Liver (tissue), 3 donors: ENCODE measurements around the gene RAPH1.

Source experiments
- ATF3 ChIP-seq: IDR thresholded peaks from 2 replicates; pipeline ENCODE4 v1.6.1; 2016; ENCODE audit warnings: antibody characterized with exemption
- CTCF ChIP-seq: fragments of 150-350 bp; IDR thresholded peaks from 2 replicates; pipeline ENCODE4 v1.5.1; 2017; ENCODE audit warnings: improper control_type of control experiment, low read depth, low read length; ENCODE audit not compliant: missing input control
- EGR1 ChIP-seq, 2 donors: IDR thresholded peaks; 2 replicates each; pipeline ENCODE4 v1.6.1; 2016 to 2018; ENCODE audit warnings: antibody characterized with exemption in 2 of 2, low read depth in 2 of 2
- HNF4A ChIP-seq, 2 donors: conservative IDR thresholded peaks; 2 replicates each; pipeline ENCODE4 v1.6.1; 2016; ENCODE audit warnings: antibody characterized with exemption in 2 of 2, mild to moderate bottlenecking in 2 of 2
- SP1 ChIP-seq: IDR thresholded peaks from 2 replicates; pipeline ENCODE4 v1.6.1; 2018; ENCODE audit warnings: antibody characterized with exemption, mild to moderate bottlenecking
- TAF1 ChIP-seq: conservative IDR thresholded peaks from 2 replicates; pipeline ENCODE4 v1.6.1; 2016; ENCODE audit warnings: antibody characterized with exemption, mild to moderate bottlenecking
- TF ChIP-seq, protein P1 (sequence below): IDR thresholded peaks from 2 replicates; pipeline ENCODE4 v1.6.1; 2016; ENCODE audit warnings: antibody characterized with exemption, mild to moderate bottlenecking
- TF ChIP-seq, protein P2 (sequence below): IDR thresholded peaks from 2 replicates; pipeline ENCODE4 v1.6.1; 2016; ENCODE audit warnings: antibody characterized with exemption
- donor health status: healthy.
- donor health status: healthy.

DNA sequence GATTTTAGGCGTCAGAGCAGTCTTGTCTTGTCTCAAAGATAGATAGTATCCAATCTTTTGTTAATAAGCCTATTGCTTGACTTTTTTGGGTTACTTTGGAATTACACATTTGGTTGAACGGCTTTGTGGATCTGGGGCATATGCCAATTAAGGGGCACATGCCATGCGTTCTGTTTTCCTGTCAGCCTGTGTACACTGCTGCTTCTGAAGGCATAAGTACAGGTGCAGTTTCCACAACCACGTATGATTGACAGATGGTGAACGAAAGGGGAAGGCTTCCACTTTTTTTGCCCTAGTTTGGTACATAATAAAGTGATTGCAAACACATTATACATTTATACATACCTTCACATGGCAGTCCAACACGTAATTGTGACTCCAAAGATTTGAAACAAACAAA, 102.3 kb downstream of the RAPH1 start:
- TF ChIP-seq CTCF (no peak), EGR1 (IDR thresholded peaks at IDR 0.05; ENCODE audit: low read depth in 2 of 2) (no peak), TAF1 (no peak), HNF4A (conservative IDR thresholded peaks at IDR 0.05) (no peak), SP1 (no peak), ATF3 (no peak)
- TF ChIP-seq, protein P1, sequence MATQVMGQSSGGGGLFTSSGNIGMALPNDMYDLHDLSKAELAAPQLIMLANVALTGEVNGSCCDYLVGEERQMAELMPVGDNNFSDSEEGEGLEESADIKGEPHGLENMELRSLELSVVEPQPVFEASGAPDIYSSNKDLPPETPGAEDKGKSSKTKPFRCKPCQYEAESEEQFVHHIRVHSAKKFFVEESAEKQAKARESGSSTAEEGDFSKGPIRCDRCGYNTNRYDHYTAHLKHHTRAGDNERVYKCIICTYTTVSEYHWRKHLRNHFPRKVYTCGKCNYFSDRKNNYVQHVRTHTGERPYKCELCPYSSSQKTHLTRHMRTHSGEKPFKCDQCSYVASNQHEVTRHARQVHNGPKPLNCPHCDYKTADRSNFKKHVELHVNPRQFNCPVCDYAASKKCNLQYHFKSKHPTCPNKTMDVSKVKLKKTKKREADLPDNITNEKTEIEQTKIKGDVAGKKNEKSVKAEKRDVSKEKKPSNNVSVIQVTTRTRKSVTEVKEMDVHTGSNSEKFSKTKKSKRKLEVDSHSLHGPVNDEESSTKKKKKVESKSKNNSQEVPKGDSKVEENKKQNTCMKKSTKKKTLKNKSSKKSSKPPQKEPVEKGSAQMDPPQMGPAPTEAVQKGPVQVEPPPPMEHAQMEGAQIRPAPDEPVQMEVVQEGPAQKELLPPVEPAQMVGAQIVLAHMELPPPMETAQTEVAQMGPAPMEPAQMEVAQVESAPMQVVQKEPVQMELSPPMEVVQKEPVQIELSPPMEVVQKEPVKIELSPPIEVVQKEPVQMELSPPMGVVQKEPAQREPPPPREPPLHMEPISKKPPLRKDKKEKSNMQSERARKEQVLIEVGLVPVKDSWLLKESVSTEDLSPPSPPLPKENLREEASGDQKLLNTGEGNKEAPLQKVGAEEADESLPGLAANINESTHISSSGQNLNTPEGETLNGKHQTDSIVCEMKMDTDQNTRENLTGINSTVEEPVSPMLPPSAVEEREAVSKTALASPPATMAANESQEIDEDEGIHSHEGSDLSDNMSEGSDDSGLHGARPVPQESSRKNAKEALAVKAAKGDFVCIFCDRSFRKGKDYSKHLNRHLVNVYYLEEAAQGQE: no peak
- TF ChIP-seq, protein P2, sequence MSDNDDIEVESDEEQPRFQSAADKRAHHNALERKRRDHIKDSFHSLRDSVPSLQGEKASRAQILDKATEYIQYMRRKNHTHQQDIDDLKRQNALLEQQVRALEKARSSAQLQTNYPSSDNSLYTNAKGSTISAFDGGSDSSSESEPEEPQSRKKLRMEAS: no peak
